Measurements from ENCODE around the gene CNP. TPM values are rescaled to one million over a fixed set of nuclear protein-coding genes. Genes with fewer than 3 reads are reported as not detected.

Gene CNP
- total and polyA plus RNA-seq, 2 of the 8 experiments (the other 6 are each of a cell fraction or from before 2014, with no cell fraction given): 21.9 to 60.6 TPM

- TF ChIP-seq YY1 (IDR thresholded peaks at IDR 0.05; ENCODE audit: low read depth, low read length) (no peak), SIRT6 (IDR thresholded peaks at IDR 0.05; ENCODE audit: low read length) (no peak), MAX (IDR thresholded peaks at IDR 0.05) (no peak), CBX8 (IDR thresholded peaks at IDR 0.05; ENCODE audit: borderline replicate concordance, low read depth, low read length) (no peak), JUND (IDR thresholded peaks at IDR 0.05; ENCODE audit: low read length) (0 out of 2 replicates have a peak, but pooled peaks have one; percentile 45), BRCA1 (IDR thresholded peaks at IDR 0.05; ENCODE audit: low read depth, low read length) (no peak), NANOG (IDR thresholded peaks at IDR 0.05; ENCODE audit: insufficient read depth, low read depth, low read length, poor library complexity, severe bottlenecking) (no peak), GTF2F1 (IDR thresholded peaks at IDR 0.05; ENCODE audit: borderline replicate concordance, low read depth, low read length) (no peak), SP2 (IDR thresholded peaks at IDR 0.05; ENCODE audit: low read length) (peak; percentile 64; the same call in 1 of the 2 replicates), GABPA (IDR thresholded peaks at IDR 0.05; ENCODE audit: borderline replicate concordance, insufficient read depth, low read length) (peak; percentile 80; the same call in 1 of the 2 replicates), E2F6 (IDR thresholded peaks at IDR 0.05) (peak; percentile 36; the same call in 1 of the 2 replicates), JUN (IDR thresholded peaks at IDR 0.05; ENCODE audit: low read depth, low read length) (no peak), ASH2L (IDR thresholded peaks at IDR 0.05; ENCODE audit: low read length) (peak; percentile 53), EGR1 (IDR thresholded peaks at IDR 0.05; ENCODE audit: borderline replicate concordance, low read depth, low read length) (peak; percentile 82), CTBP2 (IDR thresholded peaks at IDR 0.05; ENCODE audit: borderline replicate concordance, insufficient read depth, insufficient read length, low read length) (no peak), POLR2AphosphoS5 (IDR thresholded peaks at IDR 0.05; ENCODE audit: low read depth, low read length) (no peak), CTCF (IDR thresholded peaks at IDR 0.05; ENCODE audit: control extremely low read depth in 1 of 3, insufficient read depth in 1 of 3, low read depth in 1 of 3, low read length in 3 of 3) (peak; percentile 77 to 85 (median 81)), RAD21 (IDR thresholded peaks at IDR 0.05 in 1 of 2, conservative IDR thresholded peaks at IDR 0.05 in 1 of 2; ENCODE audit: low read depth in 2 of 2, low read length in 2 of 2) (peak in 1 of 2 experiments; percentile 33; a peak in 2 of 4 replicates), TAF1 (IDR thresholded peaks at IDR 0.05; ENCODE audit: low read depth, low read length) (peak; percentile 60), RXRA (IDR thresholded peaks at IDR 0.05; ENCODE audit: insufficient read depth, low read depth, low read length) (no peak)
Measured at GRCh38 chr17:42019509-42020404, 53.2 kb downstream of the CNP start, which contains the start of gene NKIRAS2 (continued).

Data from H1 (cell line).